Endothelial cell of umbilical vein (primary cell): ENCODE results near the gene APBB1. TPM values are rescaled to one million over a fixed set of nuclear protein-coding genes. Genes with fewer than 3 reads are reported as not detected.

Experiments used
- BruUV-seq: library from RNA; stranded (reverse); fragments of 400-500 nt; replicated peaks from 2 replicates; lab custom pipeline; 2021; lab: Mats Ljungman, UMichigan
- CTCF ChIA-PET: fragments of 300-600, 350-600 bp; sonication (Branson Sonifier 250); formaldehyde crosslinking; loops from one replicate; lab custom pipeline; 2021; ENCODE audit warnings: antibody characterized with exemption, inconsistent platforms; lab: Charles Lee
- POLR2A ChIA-PET: fragments of 300-600, 350-600 bp; sonication (Branson Sonifier 250); formaldehyde crosslinking; loops from one replicate; lab custom pipeline; 2021; ENCODE audit warnings: antibody characterized with exemption, inconsistent platforms; lab: Charles Lee
- DNase-seq: peaks from one replicate; pipeline ENCODE4 v3.0.0-alpha.2; 2011; ENCODE audit warnings: low read depth, low spot score
- FAIRE-seq: peaks from 2 replicates; lab custom pipeline; 2011; peaks lifted over from hg19 to GRCh38; lab: Jason Lieb, UNC
- H2AFZ ChIP-seq: 2 replicates; pipeline ENCODE4 v1.6.0; 2012; ENCODE audit warnings: low read depth, low read length, control low read depth, inconsistent platforms
- H3K27ac ChIP-seq: 2 replicates; pipeline ENCODE4 v1.5.1; 2011; ENCODE audit warnings: low read depth, mild to moderate bottlenecking, control low read depth, low read length, moderate library complexity; ENCODE audit not compliant: insufficient read depth
- H3K27me3 ChIP-seq, 2 experiments: 2 replicates each; pipeline versions ENCODE4 v1.6.0 to v1.6.1; 2011; ENCODE audit warnings: low read length in 2 of 2, mixed read lengths in 1 of 2; ENCODE audit not compliant: control insufficient read depth in 2 of 2, insufficient read depth in 2 of 2
- H3K36me3 ChIP-seq, 2 experiments: 2 replicates in 1 of 2; 3 replicates in 1 of 2; pipeline ENCODE4 v1.5.1; 2011; ENCODE audit warnings: low read length in 2 of 2, mild to moderate bottlenecking in 1 of 2, moderate library complexity in 1 of 2; ENCODE audit not compliant: control insufficient read depth in 2 of 2, insufficient read depth in 2 of 2; ENCODE audit errors: extremely low read depth in 1 of 2
- H3K4me1 ChIP-seq: 3 replicates; pipeline ENCODE4 v1.5.1; 2011; ENCODE audit warnings: mild to moderate bottlenecking, low read length; ENCODE audit not compliant: control insufficient read depth, insufficient read depth; ENCODE audit errors: extremely low read depth
- H3K4me2 ChIP-seq: 2 replicates; pipeline ENCODE4 v1.6.1; 2011; ENCODE audit warnings: low read length, control low read depth, mixed read lengths; ENCODE audit not compliant: insufficient read depth
- H3K4me3 ChIP-seq, 3 experiments: fragments of 200-600 bp in 1 of 3; sonication (generic), shearing (Covaris generic) in 1 of 3; replicated peaks in 1 of 3; 2 replicates each; pipeline ENCODE4 v1.5.1; 2011 to 2016; ENCODE audit warnings: control low read depth in 3 of 3, low read length in 3 of 3, mild to moderate bottlenecking in 2 of 3, inconsistent platforms in 1 of 3, low read depth in 1 of 3, moderate library complexity in 1 of 3; ENCODE audit not compliant: insufficient read depth in 1 of 3
- H3K79me2 ChIP-seq: 2 replicates; pipeline ENCODE4 v1.6.0; 2012; ENCODE audit warnings: low read length, inconsistent platforms; ENCODE audit not compliant: control insufficient read depth, insufficient read depth
- H3K9ac ChIP-seq: replicated peaks from 2 replicates; pipeline ENCODE3; 2011; ENCODE audit warnings: low read length, control low read depth; ENCODE audit not compliant: insufficient read depth; ENCODE audit errors: extremely low read depth
- H3K9me1 ChIP-seq: replicated peaks from 3 replicates; pipeline ENCODE4 v1.6.0; 2011; ENCODE audit warnings: mild to moderate bottlenecking, low read length; ENCODE audit not compliant: control insufficient read depth, insufficient read depth; ENCODE audit errors: extremely low read depth
- H3K9me3 ChIP-seq: replicated peaks from 2 replicates; pipeline ENCODE4 v1.5.1; 2012; ENCODE audit warnings: low read length, inconsistent platforms; ENCODE audit not compliant: control insufficient read depth, insufficient read depth
- H4K20me1 ChIP-seq: replicated peaks from 2 replicates; pipeline ENCODE3; 2011; ENCODE audit warnings: mild to moderate bottlenecking, low read length; ENCODE audit not compliant: control insufficient read depth, insufficient read depth; ENCODE audit errors: extremely low read depth
- CTCF ChIP-seq, 2 donors: IDR thresholded peaks; 1 replicate in 1 of 2; 2 replicates in 1 of 2; pipeline ENCODE4 v1.5.1; 2011; ENCODE audit warnings: low read length in 2 of 2, mild to moderate bottlenecking in 2 of 2, moderate library complexity in 2 of 2, control low read depth in 1 of 2, inconsistent platforms in 1 of 2, low read depth in 1 of 2; ENCODE audit not compliant: insufficient read depth in 1 of 2; ENCODE audit errors: extremely low read depth in 1 of 2
- EZH2 ChIP-seq: IDR thresholded peaks from 2 replicates; pipeline ENCODE4 v1.6.1; 2012; ENCODE audit warnings: borderline replicate concordance, low read depth, mild to moderate bottlenecking, moderate library complexity, low read length, inconsistent platforms; ENCODE audit not compliant: severe bottlenecking
- FOS ChIP-seq: IDR thresholded peaks from 2 replicates; pipeline ENCODE4 v1.6.1; 2011; ENCODE audit warnings: mild to moderate bottlenecking, low read length, moderate library complexity, borderline replicate concordance; ENCODE audit not compliant: insufficient read depth
- GATA2 ChIP-seq: IDR thresholded peaks from 2 replicates; pipeline ENCODE4 v1.7.0; 2011; ENCODE audit warnings: low read depth, mild to moderate bottlenecking, moderate library complexity, mixed read lengths, low read length; ENCODE audit not compliant: insufficient read length, insufficient read depth
- JUN ChIP-seq: IDR thresholded peaks from 2 replicates; pipeline ENCODE4 v1.6.1; 2011; ENCODE audit warnings: borderline replicate concordance, low read depth; ENCODE audit not compliant: insufficient read length, insufficient read depth
- MAX ChIP-seq: IDR thresholded peaks from 2 replicates; pipeline ENCODE4 v1.6.1; 2011; ENCODE audit not compliant: insufficient read depth, insufficient read length
- MYC ChIP-seq: IDR thresholded peaks from one replicate; pipeline ENCODE4 v1.6.1; 2011; ENCODE audit warnings: mild to moderate bottlenecking, low read depth, low read length
- POLR2A ChIP-seq: IDR thresholded peaks from 2 replicates; pipeline ENCODE4 v1.6.1; 2012; ENCODE audit warnings: low read depth, mild to moderate bottlenecking, control low read depth, low read length
- POLR2AphosphoS5 ChIP-seq: IDR thresholded peaks from 2 replicates; pipeline ENCODE4 v1.6.1; 2012; ENCODE audit warnings: low read depth, mild to moderate bottlenecking, control low read depth, low read length, moderate library complexity; ENCODE audit not compliant: insufficient read depth
- dilution Hi-C: fragments of 300-500 bp; cut with MboI; formaldehyde crosslinking; loops from one replicate; pipeline ENCODE4 v1.15.0; 2019; ENCODE audit warnings: low sequenced_read_pairs; ENCODE audit not compliant: extremely low pct_ligation_motif_present
- intact Hi-C: fragments of 100-400 bp; cut with micrococcal nuclease; formaldehyde crosslinking; loops from one replicate; pipeline ENCODE4 v1.10.0; 2022
- polyA plus RNA-seq, 4 experiments: library from polyadenylated mRNA; depleted of rRNA in 3 of 4; stranded (reverse) in 3 of 4; unstranded in 1 of 4; fragments of >200 nt; gene quantifications; 2 replicates each; pipeline versions ENCODE4 v1.2.1 to v1.2.3, GENCODE V29; 2011 to 2012; ENCODE audit warnings: missing spikeins in 1 of 4
- total RNA-seq: library from RNA; stranded (reverse); gene quantifications from 2 replicates; pipeline ENCODE4 v1.2.3, GENCODE V29; 2021

The APBB1 gene
- total and polyA plus RNA-seq, 2 donors (not counting 3 experiments of a cell fraction or from before 2014, with no cell fraction given), result 48.0 to 63.5 TPM

GRCh38 chr11:6405846-6406245 is 13.0 kb downstream of the APBB1 start:
- DNase-seq (no peak), FAIRE-seq (no peak)
- POLR2A ChIA-PET, result no interaction called here
- intact Hi-C loops, result no loop called here
- peaks cover 2 to 8% of the 10 kb centered on the region in 2 experiments for H3K36me3 ChIP-seq
- no peaks in the 10 kb centered on the region for H3K9me1 ChIP-seq
- H3K79me2 ChIP-seq, result no peaks in the 10 kb centered on the region
- dilution Hi-C loops, result no loop called here
- H3K4me2 ChIP-seq, result no peak overlapping the region
- H2AFZ ChIP-seq, result no peak overlapping the region
- no peak overlapping the region for H3K27ac ChIP-seq
- H3K9ac ChIP-seq, result no peak overlapping the region
- no peaks in the 10 kb centered on the region for H3K9me3 ChIP-seq
- H3K4me3 ChIP-seq, result no peak overlapping the region
- no peak for TF ChIP-seq CTCF (IDR thresholded peaks at IDR 0.05; ENCODE audit: extremely low read depth in 1 of 2, insufficient read depth in 1 of 2, low read depth in 1 of 2, low read length in 2 of 2)
- TF ChIP-seq POLR2AphosphoS5, result no peak
- TF ChIP-seq GATA2, result no peak
- no peak for TF ChIP-seq POLR2A
- no peak for TF ChIP-seq MYC
- no peak for TF ChIP-seq MAX
- no peak for TF ChIP-seq JUN
- TF ChIP-seq EZH2, result no peak
- TF ChIP-seq FOS, result no peak
- H4K20me1 ChIP-seq, result no peaks in the 10 kb centered on the region
- H3K27me3 ChIP-seq, result no peaks in the 10 kb centered on the region
- H3K4me1 ChIP-seq, result no peaks in the 10 kb centered on the region
- BruUV-seq, result no TSS peak
- CTCF ChIA-PET, result interaction anchor here (1.0 kb wide), 1 partner anchor 38 kb away, joined by 4 read pairs; no protein-coding TSS in a partner anchor
